ENCODE results near the gene KCND3. TPM values are rescaled to one million over a fixed set of nuclear protein-coding genes. Genes with fewer than 3 reads are reported as not detected.

KCND3 gene
- total RNA-seq, 1 donor from 2014 or later: 0.15 TPM

GRCh38 chr1:111754984-111755330 lies 234.5 kb downstream of the KCND3 start:
- Mint-ChIP-seq H3K4me3 (ENCODE audit: unreplicated experiment) (peak overlapping the region; percentile 94), H3K27ac (ENCODE audit: unreplicated experiment) (peak overlapping the region; percentile 97), H3K9me3 (ENCODE audit: unreplicated experiment) (peaks cover 5% of the 10 kb centered on the region), H3K4me1 (ENCODE audit: unreplicated experiment) (peaks cover 23% of the 10 kb centered on the region), H3K36me3 (ENCODE audit: low read depth, unreplicated experiment) (peaks cover 3% of the 10 kb centered on the region), H3K27me3 (ENCODE audit: unreplicated experiment) (peaks cover 5% of the 10 kb centered on the region)
- DNase-seq (ENCODE audit: low spot score): peak; percentile 60
- TF ChIP-seq CTCF (IDR thresholded peaks at IDR 0.05; ENCODE audit: unreplicated experiment): no peak

GRCh38 chr1:111751906-111752575 lies 237.4 kb downstream of the KCND3 start:
- DNase-seq (ENCODE audit: low spot score): no peak
- no peak for TF ChIP-seq CTCF (IDR thresholded peaks at IDR 0.05; ENCODE audit: unreplicated experiment)
- peaks cover 8% of the 10 kb centered on the region for H3K27me3 Mint-ChIP-seq (ENCODE audit: unreplicated experiment)
- H3K27ac Mint-ChIP-seq (ENCODE audit: unreplicated experiment): no peak overlapping the region
- H3K9me3 Mint-ChIP-seq (ENCODE audit: unreplicated experiment): peaks cover 5% of the 10 kb centered on the region
- no peaks in the 10 kb centered on the region for H3K36me3 Mint-ChIP-seq (ENCODE audit: low read depth, unreplicated experiment)
- peaks cover 27% of the 10 kb centered on the region for H3K4me1 Mint-ChIP-seq (ENCODE audit: unreplicated experiment)
- no peak overlapping the region for H3K4me3 Mint-ChIP-seq (ENCODE audit: unreplicated experiment)

GRCh38 chr1:111750856-111751255 lies 238.6 kb downstream of the KCND3 start:
- Mint-ChIP-seq H3K27ac (ENCODE audit: unreplicated experiment) (no peak overlapping the region), H3K4me1 (ENCODE audit: unreplicated experiment) (peaks cover 21% of the 10 kb centered on the region), H3K36me3 (ENCODE audit: low read depth, unreplicated experiment) (no peaks in the 10 kb centered on the region), H3K27me3 (ENCODE audit: unreplicated experiment) (peaks cover 8% of the 10 kb centered on the region), H3K4me3 (ENCODE audit: unreplicated experiment) (no peak overlapping the region), H3K9me3 (ENCODE audit: unreplicated experiment) (peaks cover 5% of the 10 kb centered on the region)
- no peak for DNase-seq (ENCODE audit: low spot score)
- TF ChIP-seq CTCF (IDR thresholded peaks at IDR 0.05; ENCODE audit: unreplicated experiment): no peak

- Mint-ChIP-seq H3K4me1 (ENCODE audit: unreplicated experiment) (peaks cover 14% of the 10 kb centered on the region), H3K27ac (ENCODE audit: unreplicated experiment) (no peak overlapping the region), H3K9me3 (ENCODE audit: unreplicated experiment) (peaks cover 1% of the 10 kb centered on the region), H3K4me3 (ENCODE audit: unreplicated experiment) (no peak overlapping the region), H3K36me3 (ENCODE audit: low read depth, unreplicated experiment) (no peaks in the 10 kb centered on the region), H3K27me3 (ENCODE audit: unreplicated experiment) (peaks cover 3% of the 10 kb centered on the region)
- no peak for DNase-seq (ENCODE audit: low spot score)
- no peak for TF ChIP-seq CTCF (IDR thresholded peaks at IDR 0.05; ENCODE audit: unreplicated experiment)
These were observed 239.8 kb downstream of the KCND3 start for GRCh38 chr1:111749628-111750027.

GRCh38 chr1:111747947-111748346 lies 241.5 kb downstream of the KCND3 start:
- no peak for TF ChIP-seq CTCF (IDR thresholded peaks at IDR 0.05; ENCODE audit: unreplicated experiment)
- peaks cover 3% of the 10 kb centered on the region for H3K27me3 Mint-ChIP-seq (ENCODE audit: unreplicated experiment)
- H3K4me1 Mint-ChIP-seq (ENCODE audit: unreplicated experiment): peaks cover 7% of the 10 kb centered on the region
- H3K36me3 Mint-ChIP-seq (ENCODE audit: low read depth, unreplicated experiment): no peaks in the 10 kb centered on the region
- H3K4me3 Mint-ChIP-seq (ENCODE audit: unreplicated experiment): no peak overlapping the region
- H3K27ac Mint-ChIP-seq (ENCODE audit: unreplicated experiment): no peak overlapping the region
- DNase-seq (ENCODE audit: low spot score): no peak
- H3K9me3 Mint-ChIP-seq (ENCODE audit: unreplicated experiment): no peaks in the 10 kb centered on the region
